ENCODE data around the gene KRT73.

GRCh38 chr12:52598966-52599365 lies 19.4 kb downstream of the KRT73 start:
- no peak for TF ChIP-seq GABPA (IDR thresholded peaks at IDR 0.05 in 1 of 2, conservative IDR thresholded peaks at IDR 0.05 in 1 of 2)
- TF ChIP-seq CTCF (IDR thresholded peaks at IDR 0.05; ENCODE audit: low read depth, low read length, missing input control) = no peak
- TF ChIP-seq REST (IDR thresholded peaks at IDR 0.05) = no peak
- TF ChIP-seq TAF1 (conservative IDR thresholded peaks at IDR 0.05) = no peak
- TF ChIP-seq EGR1 (IDR thresholded peaks at IDR 0.05; ENCODE audit: low read depth in 2 of 2) = no peak
- TF ChIP-seq SP1 (IDR thresholded peaks at IDR 0.05) = no peak
- TF ChIP-seq RAD21 (IDR thresholded peaks at IDR 0.05) = no peak
- no peak for TF ChIP-seq MAX (IDR thresholded peaks at IDR 0.05)
